Chondrocyte (in vitro differentiated cells): ENCODE measurements around the gene DLX1. TPM values are rescaled to one million over a fixed set of nuclear protein-coding genes. Genes with fewer than 3 reads are reported as not detected.

Experiments used
- DNase-seq: peaks from one replicate; pipeline ENCODE4 v3.0.0; 2021; ENCODE audit warnings: mixed read lengths, low spot score
- H3K27ac Mint-ChIP-seq: one replicate; pipeline ENCODE4 v1.8.0; 2021; ENCODE audit warnings: mild to moderate bottlenecking, moderate library complexity, mixed read lengths; ENCODE audit not compliant: unreplicated experiment
- H3K27me3 Mint-ChIP-seq: 2 replicates; pipeline ENCODE4 v1.8.0; 2021; ENCODE audit warnings: low read depth, mixed read lengths
- H3K36me3 Mint-ChIP-seq: 2 replicates; pipeline ENCODE4 v1.8.0; 2021; ENCODE audit warnings: low read depth, mixed read lengths
- H3K4me1 Mint-ChIP-seq: 2 replicates; pipeline ENCODE4 v1.8.0; 2021; ENCODE audit warnings: low read depth, mild to moderate bottlenecking, mixed read lengths
- H3K4me3 Mint-ChIP-seq: one replicate; pipeline ENCODE4 v1.8.0; 2021; ENCODE audit warnings: mild to moderate bottlenecking, moderate library complexity, mixed read lengths; ENCODE audit not compliant: unreplicated experiment
- H3K9me3 Mint-ChIP-seq: 2 replicates; pipeline ENCODE4 v1.8.0; 2021; ENCODE audit warnings: low read depth, mixed read lengths
- total RNA-seq: library from RNA; stranded (reverse); gene quantifications from 3 replicates; pipeline ENCODE4 v1.2.1, GENCODE V29; 2021
- TF ChIP-seq, protein P1 (sequence below): fragments of 200-600 bp; sonication (generic); IDR thresholded peaks from 2 replicates; pipeline ENCODE4 v1.5.0; 2021; ENCODE audit warnings: antibody characterized with exemption, mild to moderate bottlenecking, moderate library complexity

Gene DLX1
- total RNA-seq, 1 donor from 2014 or later: 7.1 TPM

DNA sequence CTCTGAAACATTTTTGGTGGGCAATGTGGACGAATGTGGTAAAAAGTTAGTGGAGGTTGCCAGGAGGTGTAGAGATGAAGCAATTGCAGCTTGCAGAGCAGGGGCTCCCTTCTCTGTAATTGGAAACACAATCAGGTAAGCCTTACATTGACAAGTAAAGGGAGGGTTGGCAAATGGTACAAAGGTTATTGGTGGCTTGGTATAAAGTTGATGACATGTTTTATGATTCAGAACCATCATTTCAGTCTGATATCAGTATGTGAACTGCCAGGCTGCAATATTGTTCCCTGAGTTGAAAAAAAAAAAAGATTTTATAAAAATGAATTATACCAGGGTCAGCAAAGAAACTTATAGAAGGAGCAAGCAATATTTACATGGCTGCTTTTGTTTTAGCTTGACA lies 14.4 kb upstream of the DLX1 start:
- Mint-ChIP-seq H3K36me3 (no peaks in the 10 kb centered on the region), H3K9me3 (no peaks in the 10 kb centered on the region), H3K27ac (no peak overlapping the region), H3K4me3 (no peak overlapping the region), H3K27me3 (no peaks in the 10 kb centered on the region), H3K4me1 (no peaks in the 10 kb centered on the region)
- TF ChIP-seq, protein P1, sequence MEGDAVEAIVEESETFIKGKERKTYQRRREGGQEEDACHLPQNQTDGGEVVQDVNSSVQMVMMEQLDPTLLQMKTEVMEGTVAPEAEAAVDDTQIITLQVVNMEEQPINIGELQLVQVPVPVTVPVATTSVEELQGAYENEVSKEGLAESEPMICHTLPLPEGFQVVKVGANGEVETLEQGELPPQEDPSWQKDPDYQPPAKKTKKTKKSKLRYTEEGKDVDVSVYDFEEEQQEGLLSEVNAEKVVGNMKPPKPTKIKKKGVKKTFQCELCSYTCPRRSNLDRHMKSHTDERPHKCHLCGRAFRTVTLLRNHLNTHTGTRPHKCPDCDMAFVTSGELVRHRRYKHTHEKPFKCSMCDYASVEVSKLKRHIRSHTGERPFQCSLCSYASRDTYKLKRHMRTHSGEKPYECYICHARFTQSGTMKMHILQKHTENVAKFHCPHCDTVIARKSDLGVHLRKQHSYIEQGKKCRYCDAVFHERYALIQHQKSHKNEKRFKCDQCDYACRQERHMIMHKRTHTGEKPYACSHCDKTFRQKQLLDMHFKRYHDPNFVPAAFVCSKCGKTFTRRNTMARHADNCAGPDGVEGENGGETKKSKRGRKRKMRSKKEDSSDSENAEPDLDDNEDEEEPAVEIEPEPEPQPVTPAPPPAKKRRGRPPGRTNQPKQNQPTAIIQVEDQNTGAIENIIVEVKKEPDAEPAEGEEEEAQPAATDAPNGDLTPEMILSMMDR: no peak
- no peak for DNase-seq

DNA sequence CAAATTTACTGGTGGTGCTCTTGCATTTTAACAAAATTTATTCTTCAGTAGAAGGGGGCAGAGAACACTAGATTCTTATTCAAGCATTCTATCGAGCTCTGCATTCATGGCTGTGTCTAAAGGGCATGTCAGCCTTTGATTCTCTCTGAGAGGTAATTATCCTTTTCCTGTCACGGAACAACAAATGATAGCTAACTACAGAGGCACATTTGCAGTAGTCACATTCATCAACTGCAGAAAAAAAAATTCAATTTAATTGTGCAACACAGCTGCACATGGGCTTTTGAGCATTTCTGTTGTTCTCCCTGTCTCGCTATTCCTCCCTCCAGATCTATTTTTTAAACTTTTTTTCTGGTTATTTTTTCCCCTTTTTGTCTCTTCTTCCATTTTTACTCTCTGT lies 13.0 kb upstream of the DLX1 start:
- Mint-ChIP-seq H3K27me3 (no peaks in the 10 kb centered on the region), H3K4me1 (no peaks in the 10 kb centered on the region), H3K4me3 (no peak overlapping the region), H3K9me3 (no peaks in the 10 kb centered on the region), H3K36me3 (no peaks in the 10 kb centered on the region), H3K27ac (no peak overlapping the region)
- TF ChIP-seq, protein P1: no peak
- DNase-seq: no peak

DNA sequence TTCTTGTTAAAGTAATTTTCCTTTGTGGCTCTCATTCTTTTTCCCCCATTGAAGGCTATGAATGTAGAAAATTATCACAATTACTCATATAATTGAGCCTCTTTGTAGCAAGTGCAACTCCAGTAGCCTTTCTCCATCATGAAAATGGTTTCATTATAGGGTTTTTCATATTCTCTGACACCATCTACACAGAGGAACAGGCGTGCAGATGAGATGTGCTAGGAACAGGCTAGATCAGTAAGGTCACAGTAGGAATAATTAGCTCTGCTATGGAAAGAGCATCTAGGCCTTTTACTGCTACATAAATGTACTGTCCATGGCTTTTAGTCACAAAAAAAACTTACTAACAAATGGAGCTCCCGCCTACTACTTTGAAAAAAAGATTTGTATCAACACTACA lies 12.6 kb upstream of the DLX1 start:
- no peak overlapping the region for H3K27ac Mint-ChIP-seq
- no peaks in the 10 kb centered on the region for H3K4me1 Mint-ChIP-seq
- DNase-seq: no peak
- TF ChIP-seq, protein P1: no peak
- no peaks in the 10 kb centered on the region for H3K27me3 Mint-ChIP-seq
- H3K36me3 Mint-ChIP-seq: no peaks in the 10 kb centered on the region
- no peaks in the 10 kb centered on the region for H3K9me3 Mint-ChIP-seq
- no peak overlapping the region for H3K4me3 Mint-ChIP-seq

DNA sequence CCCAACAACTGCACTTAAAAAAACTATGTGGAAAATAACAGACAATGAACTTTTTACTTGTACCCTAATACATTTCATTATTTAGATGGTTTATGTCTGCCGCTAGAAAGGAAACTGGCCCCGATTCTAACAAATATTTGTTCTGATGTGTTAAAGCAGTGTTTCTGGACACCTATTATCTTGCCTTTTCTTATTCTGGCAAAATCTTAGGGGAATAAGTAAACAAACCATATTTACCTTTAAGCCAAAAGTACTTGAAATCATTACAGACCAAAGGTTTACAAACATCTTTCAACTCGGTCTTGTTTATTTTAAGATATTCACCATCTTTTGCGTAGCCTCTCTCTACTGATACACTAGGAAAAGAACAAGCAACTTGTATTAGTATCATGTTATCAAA lies 11.8 kb upstream of the DLX1 start:
- no peaks in the 10 kb centered on the region for H3K36me3 Mint-ChIP-seq
- no peak overlapping the region for H3K4me3 Mint-ChIP-seq
- TF ChIP-seq, protein P1: no peak
- H3K27ac Mint-ChIP-seq: no peak overlapping the region
- no peaks in the 10 kb centered on the region for H3K27me3 Mint-ChIP-seq
- no peaks in the 10 kb centered on the region for H3K9me3 Mint-ChIP-seq
- H3K4me1 Mint-ChIP-seq: no peaks in the 10 kb centered on the region
- DNase-seq: no peak

DNA sequence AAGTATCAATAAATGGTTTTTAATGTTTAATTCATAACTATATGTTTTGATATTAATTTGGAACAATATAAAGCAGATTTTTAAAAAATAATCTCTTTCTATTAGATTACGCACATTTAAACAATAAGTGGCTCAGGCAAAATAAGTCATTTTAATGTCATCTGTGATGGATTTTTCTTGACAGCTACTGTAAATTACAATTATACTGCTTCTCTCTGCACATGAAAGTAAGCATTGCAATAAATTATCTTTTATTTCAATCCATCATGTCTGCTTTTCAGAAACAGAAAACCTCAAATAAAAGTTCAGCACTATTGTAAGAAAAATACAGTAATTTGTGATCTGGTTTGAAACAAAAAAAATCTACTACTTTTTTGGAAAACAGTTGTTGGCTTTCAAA lies 11.1 kb upstream of the DLX1 start:
- H3K27me3 Mint-ChIP-seq: no peaks in the 10 kb centered on the region

More for the DNA sequence above, 11.1 kb upstream of the DLX1 start:
- Mint-ChIP-seq H3K36me3 (no peaks in the 10 kb centered on the region), H3K4me3 (no peak overlapping the region), H3K27ac (no peak overlapping the region), H3K4me1 (no peaks in the 10 kb centered on the region), H3K9me3 (no peaks in the 10 kb centered on the region)
- no peak for DNase-seq
- TF ChIP-seq, protein P1: no peak
